HG03039 (cell line): ENCODE data around the gene NOC4L.

ENCODE experiments used
- ATAC-seq: cut with Tn5 transposase; IDR thresholded peaks from one replicate; pipeline ENCODE4 v1.9.1; 2021; ENCODE audit warnings: mild to moderate bottlenecking, moderate library complexity; ENCODE audit not compliant: unreplicated experiment

Gene NOC4L

GRCh38 chr12:132155771-132156572 lies 11.7 kb downstream of the NOC4L start:
- ATAC-seq, result no peak

DNA sequence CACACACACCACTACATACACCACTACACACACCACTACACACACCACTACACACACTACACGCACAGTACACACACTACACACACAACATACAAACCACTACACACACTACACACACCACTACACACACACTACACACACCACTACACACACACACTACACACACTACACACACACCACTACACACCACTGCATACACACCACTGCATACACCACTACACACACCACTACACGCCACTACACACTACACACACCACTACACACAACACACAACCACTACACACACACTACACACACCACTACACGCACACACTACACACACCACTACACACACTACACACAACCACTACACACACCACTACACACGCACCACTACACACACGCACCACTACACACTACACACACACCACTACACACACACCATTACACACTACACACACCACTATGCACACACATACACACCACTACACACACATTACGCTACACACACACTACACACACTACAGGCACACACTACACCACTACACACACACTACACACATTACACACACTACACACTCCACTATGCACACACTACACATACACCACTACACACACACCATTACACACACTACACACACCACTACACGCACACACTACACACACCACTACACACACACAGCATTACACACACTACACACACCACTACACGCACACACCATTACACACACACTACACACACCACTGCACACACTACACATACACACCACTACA lies 12.5 kb downstream of the NOC4L start:
- ATAC-seq, result no peak

- no peak for ATAC-seq
Observed at GRCh38 chr12:132157733-132158409, 13.6 kb downstream of the NOC4L start.

DNA sequence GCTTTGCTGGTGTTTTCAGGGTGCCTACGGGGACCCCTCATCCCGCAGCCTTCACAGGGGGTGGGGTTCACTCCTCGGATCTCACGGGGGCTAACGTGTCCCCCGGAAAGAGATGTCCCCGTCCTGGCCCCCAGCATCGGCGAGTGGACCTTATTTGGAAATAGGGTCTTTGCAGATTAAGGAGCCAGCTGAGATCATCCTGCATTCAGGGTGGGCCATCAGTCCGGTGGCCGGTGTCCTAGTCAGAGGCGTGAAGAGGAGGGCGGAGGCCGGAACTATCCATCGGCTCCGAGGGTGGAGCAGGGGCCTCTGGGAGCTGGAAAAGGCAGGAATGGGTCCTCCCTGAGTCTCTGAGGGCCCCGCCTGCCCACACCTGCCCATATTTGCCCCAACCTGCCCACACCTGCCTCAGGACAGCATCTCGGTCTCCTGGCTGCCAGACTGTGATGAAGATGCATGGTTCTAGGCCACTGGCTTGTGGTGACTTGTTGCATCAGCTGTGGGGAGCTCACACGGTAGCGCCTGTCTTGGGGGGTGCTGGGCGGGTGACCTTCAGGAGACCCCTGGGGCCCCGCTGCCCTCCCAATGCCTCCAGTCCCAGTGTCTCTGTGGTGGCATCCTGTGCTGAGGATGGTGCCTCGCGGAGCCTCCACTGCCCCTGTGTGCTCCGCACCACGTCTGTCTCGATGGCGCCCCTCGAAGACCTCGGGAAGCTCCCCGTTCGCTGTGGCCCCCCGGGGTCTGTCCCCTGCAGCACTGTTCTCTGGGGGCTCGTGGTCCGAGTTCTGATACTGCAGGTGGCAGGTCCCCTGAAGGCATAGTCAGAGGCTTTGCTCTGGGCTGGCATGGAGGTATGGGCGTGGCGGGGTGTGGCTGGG lies 14.7 kb downstream of the NOC4L start:
- no peak for ATAC-seq

GRCh38 chr12:132159555-132160003 lies 15.3 kb downstream of the NOC4L start:
- no peak for ATAC-seq

GRCh38 chr12:132160016-132160415 lies 15.8 kb downstream of the NOC4L start:
- no peak for ATAC-seq

- ATAC-seq, result no peak
Observed at GRCh38 chr12:132160601-132161035, 16.4 kb downstream of the NOC4L start.

DNA sequence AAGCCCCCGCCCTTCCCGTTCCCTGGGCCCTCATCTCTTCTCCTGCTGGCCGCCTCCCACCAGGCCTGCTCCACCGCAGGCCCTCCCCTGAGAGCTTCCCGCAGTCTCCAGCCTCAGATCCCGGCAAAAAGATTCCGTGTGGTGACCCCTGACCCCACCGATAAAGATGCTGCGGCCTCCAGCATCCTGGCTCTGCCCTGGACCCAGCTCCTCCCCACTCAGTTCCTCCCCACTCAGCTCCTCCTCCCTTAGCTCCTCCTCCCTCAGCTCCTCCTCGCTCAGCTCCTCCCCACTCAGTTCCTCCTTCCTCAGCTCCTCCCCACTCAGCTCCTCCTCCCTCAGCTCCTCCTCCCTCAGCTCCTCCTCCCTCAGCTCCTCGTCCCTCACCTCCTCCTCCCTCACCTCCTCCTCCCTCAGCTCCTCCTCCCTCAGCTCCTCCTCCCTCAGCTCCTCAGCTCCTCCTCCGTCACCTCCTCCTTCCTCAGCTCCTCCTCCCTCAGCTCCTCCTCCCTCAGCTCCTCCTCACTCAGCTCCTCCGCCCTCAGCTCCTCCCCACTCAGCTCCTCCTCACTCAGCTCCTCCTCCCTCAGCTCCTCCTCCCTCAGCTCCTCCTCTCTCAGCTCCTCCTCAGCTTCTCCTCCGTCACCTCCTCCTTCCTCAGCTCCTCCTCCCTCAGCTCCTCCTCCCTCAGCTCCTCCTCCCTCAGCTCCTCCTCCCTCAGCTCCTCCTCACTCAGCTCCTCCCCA lies 17.0 kb downstream of the NOC4L start:
- ATAC-seq, result no peak

DNA sequence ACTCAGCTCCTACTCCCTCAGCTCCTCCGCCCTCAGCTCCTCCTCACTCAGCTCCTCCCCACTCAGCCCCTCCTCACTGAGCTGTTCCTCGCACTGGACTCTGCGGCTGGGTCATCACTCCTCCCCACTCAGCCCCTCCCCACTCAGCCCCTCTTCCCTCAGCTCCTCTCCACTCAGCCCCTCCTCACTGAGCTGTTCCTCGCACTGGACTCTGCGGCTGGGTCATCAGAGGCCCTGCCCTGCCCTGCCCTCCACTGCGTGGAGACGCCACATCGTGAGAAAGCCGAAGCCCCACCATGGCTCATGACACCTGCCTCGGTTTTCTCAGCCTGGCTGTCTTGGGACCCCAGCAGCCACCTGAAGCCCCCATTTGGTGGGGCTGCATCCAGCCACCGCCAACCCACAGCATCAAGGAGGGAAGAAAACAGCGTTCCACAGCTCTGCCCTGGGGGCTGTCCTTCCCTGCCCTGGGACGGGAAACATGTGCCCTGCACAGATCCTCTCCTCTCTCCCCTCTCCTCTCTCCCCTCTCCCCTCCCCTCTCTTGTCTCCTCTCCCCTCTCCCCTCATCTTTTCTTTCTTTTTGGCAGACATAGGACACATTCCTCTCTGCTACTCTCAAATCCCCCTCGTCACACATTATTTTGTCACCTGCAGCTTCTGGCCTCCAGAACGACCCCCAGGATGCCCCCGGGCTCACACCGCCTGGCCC lies 17.7 kb downstream of the NOC4L start:
- no peak for ATAC-seq

GRCh38 chr12:132162508-132163031 lies 18.3 kb downstream of the NOC4L start:
- ATAC-seq, result no peak

- no peak for ATAC-seq
Observed at GRCh38 chr12:132163041-132163910, 19.0 kb downstream of the NOC4L start.

GRCh38 chr12:132163911-132164288 lies 19.6 kb downstream of the NOC4L start:
- no peak for ATAC-seq

- no peak for ATAC-seq
Observed at GRCh38 chr12:132164426-132164825, 20.2 kb downstream of the NOC4L start.

GRCh38 chr12:132165584-132165983 lies 21.3 kb downstream of the NOC4L start:
- no peak for ATAC-seq

DNA sequence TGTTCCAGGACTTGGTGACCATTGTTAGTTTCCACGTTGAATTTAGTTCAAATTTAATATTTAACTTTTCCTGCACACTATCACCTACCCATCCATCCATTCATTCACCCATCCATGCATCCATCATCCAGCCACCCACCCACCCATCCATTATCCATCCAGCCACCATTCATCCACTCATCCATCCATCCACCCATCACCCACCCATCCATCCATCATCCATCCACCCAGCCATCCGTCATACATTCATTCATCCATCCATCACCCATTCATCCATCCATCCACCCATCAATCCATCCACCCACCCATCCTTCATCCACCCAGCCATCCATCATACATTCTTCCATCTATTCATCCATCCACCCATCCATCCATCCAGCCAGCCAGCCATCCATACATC lies 21.8 kb downstream of the NOC4L start:
- no peak for ATAC-seq

DNA sequence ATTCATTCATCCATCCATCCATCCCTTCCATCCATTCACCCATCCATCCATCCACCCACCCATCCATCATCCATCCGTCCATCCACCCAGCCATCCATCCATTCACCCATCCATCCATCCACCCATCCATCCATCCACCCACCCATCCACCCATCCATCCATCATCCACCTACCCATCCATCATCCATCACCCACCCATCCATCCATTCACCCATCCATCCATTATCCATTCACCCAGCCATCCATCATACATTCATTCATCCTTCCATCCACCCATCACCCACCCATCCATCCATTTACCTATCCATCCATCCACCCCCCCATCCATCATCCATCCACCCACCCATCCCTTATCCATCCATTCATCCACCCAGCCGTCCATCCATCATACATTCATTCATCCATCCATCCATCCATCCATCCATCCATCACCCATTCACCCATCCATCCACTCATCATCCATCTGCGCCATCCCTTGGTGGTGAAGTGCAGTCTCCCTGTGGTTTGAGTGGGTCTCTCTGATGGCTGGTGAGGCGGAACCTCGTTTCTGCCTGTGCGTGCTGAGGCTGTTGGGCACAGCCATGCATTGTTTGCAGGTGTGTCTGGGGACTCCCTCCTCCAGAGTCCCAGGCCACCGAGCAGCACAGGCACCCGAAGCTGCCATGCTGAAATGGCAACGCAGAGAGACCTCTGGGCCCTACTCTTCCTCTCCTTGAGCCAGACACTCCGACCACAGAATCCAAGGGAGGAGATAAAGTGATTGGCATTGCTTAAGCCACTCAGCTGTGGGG lies 22.7 kb downstream of the NOC4L start:
- ATAC-seq, result no peak

DNA sequence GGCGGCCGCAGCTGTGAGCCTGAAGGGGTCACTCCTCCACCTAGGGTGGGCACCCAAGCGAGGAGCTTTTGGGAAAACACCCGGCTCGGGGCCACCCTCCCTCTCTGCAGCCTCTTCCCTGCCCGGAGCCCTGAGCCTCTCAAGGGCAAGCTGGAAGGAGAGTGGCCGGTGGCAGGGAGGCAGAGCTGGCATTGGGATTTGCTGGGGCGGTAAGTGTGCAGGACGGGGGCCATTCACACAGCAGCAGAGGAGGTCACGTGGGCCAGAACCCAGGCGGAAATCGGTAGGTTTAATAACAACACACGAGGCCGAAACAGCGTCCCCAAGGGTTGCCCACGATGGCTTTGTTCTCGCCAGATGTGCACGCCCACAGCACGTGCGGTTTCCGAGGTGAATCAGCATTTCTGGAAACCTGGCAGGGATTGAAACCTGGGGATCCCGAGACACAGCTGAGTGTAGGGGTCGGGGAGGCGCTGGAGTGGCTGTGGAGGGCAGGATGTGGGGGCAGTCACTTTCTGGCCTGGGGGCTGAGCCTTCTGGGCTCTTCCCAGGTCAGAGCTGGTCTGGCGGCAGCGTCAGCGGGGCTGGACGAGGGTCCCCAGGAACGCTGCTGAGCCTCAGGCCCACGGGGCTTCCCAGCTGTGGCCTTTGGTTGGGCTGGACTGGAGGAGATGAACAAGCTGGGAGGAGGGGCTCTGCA lies 23.5 kb downstream of the NOC4L start:
- ATAC-seq, result no peak
